Neural cell (in vitro differentiated cells): ENCODE data around the gene RAC2. TPM values are rescaled to one million over a fixed set of nuclear protein-coding genes. Genes with fewer than 3 reads are reported as not detected.

Experiments
- H2AFZ ChIP-seq: fragments of 200-600, 300-800 bp; sonication (generic), shearing (Covaris generic); 2 replicates; pipeline ENCODE4 v1.6.0; 2014; ENCODE audit warnings: low read depth, mild to moderate bottlenecking, antibody characterized with exemption, low read length, moderate library complexity
- H3F3A ChIP-seq: fragments of 200-600 bp; shearing (Covaris generic); 2 replicates; pipeline ENCODE4 v1.6.1; 2016; ENCODE audit warnings: mild to moderate bottlenecking, moderate library complexity, mixed read lengths, antibody characterized with exemption, low read length; ENCODE audit not compliant: insufficient read depth, poor library complexity, severe bottlenecking
- H3K27ac ChIP-seq: fragments of 200-600, 300-800 bp; sonication (generic), shearing (Covaris generic); 2 replicates; pipeline ENCODE4 v1.5.1; 2014; ENCODE audit warnings: mild to moderate bottlenecking, low read length, moderate library complexity
- H3K27me3 ChIP-seq: fragments of 300-800, 200-600 bp; sonication (generic), shearing (Covaris generic); 2 replicates; pipeline ENCODE4 v1.6.0; 2014; ENCODE audit warnings: mild to moderate bottlenecking, low read depth, low read length, moderate library complexity; ENCODE audit not compliant: insufficient read depth
- H3K36me3 ChIP-seq: fragments of 300-800, 200-600 bp; sonication (generic), shearing (Covaris generic); 2 replicates; pipeline ENCODE4 v1.5.1; 2014; ENCODE audit warnings: mild to moderate bottlenecking, antibody characterized with exemption, low read length, moderate library complexity; ENCODE audit not compliant: insufficient read depth
- H3K4me2 ChIP-seq: fragments of 300-800, 200-600 bp; sonication (generic), shearing (Covaris generic); 2 replicates; pipeline ENCODE4 v1.6.0; 2014; ENCODE audit warnings: mild to moderate bottlenecking, low read length
- H3K4me3 ChIP-seq: fragments of 300-800, 200-600 bp; sonication (generic), shearing (Covaris generic); 2 replicates; pipeline ENCODE4 v1.5.1; 2014; ENCODE audit warnings: mild to moderate bottlenecking, low read length, moderate library complexity
- H3K79me2 ChIP-seq: fragments of 200-600 bp; shearing (Covaris generic); replicated peaks from 2 replicates; pipeline ENCODE4 v1.6.0; 2014; ENCODE audit warnings: mild to moderate bottlenecking, low read length, moderate library complexity; ENCODE audit not compliant: insufficient read depth
- H3K9ac ChIP-seq: fragments of 300-800, 200-600 bp; sonication (generic), shearing (Covaris generic); 2 replicates; pipeline ENCODE4 v1.6.1; 2016; ENCODE audit warnings: mild to moderate bottlenecking, low read length, mixed read lengths
- H3K9me2 ChIP-seq: fragments of 200-600 bp; shearing (Covaris generic); 2 replicates; pipeline ENCODE4 v1.6.1; 2016; ENCODE audit warnings: mild to moderate bottlenecking, low read length, mixed read lengths; ENCODE audit not compliant: insufficient read depth
- H3K9me3 ChIP-seq: fragments of 200-600, 300-800 bp; sonication (generic), shearing (Covaris generic); 2 replicates; pipeline ENCODE4 v1.6.1; 2016; ENCODE audit warnings: mild to moderate bottlenecking, mixed run types, low read length, moderate library complexity, mixed read lengths
- H4K20me1 ChIP-seq: fragments of 200-600 bp; shearing (Covaris generic); 2 replicates; pipeline ENCODE4 v1.6.1; 2016; ENCODE audit warnings: mild to moderate bottlenecking, mixed run types; ENCODE audit not compliant: insufficient read depth
- CTCF ChIP-seq: fragments of 450-650 bp; IDR thresholded peaks from 2 replicates; pipeline ENCODE4 v1.5.1; 2014; ENCODE audit warnings: antibody characterized with exemption, mild to moderate bottlenecking, moderate library complexity; ENCODE audit not compliant: poor library complexity, severe bottlenecking
- EP300 ChIP-seq: fragments of 450-650 bp; conservative IDR thresholded peaks from 2 replicates; pipeline ENCODE4 v1.6.1; 2014; ENCODE audit warnings: antibody characterized with exemption, mild to moderate bottlenecking, moderate library complexity; ENCODE audit not compliant: poor library complexity, severe bottlenecking
- EZH2 ChIP-seq: fragments of 200-600, 300-800 bp; shearing (Covaris generic), sonication (generic); IDR thresholded peaks from 2 replicates; pipeline ENCODE4 v1.6.1; 2014; ENCODE audit warnings: antibody characterized with exemption, low read length, borderline replicate concordance, mild to moderate bottlenecking; ENCODE audit not compliant: insufficient read depth, poor library complexity, severe bottlenecking
- MXI1 ChIP-seq: fragments of 450-650 bp; conservative IDR thresholded peaks from 2 replicates; pipeline ENCODE4 v1.6.1; 2014; ENCODE audit warnings: antibody characterized with exemption, mild to moderate bottlenecking; ENCODE audit not compliant: poor library complexity, severe bottlenecking
- POLR2AphosphoS5 ChIP-seq: IDR thresholded peaks from 2 replicates; pipeline ENCODE4 v1.6.1; 2012
- RAD21 ChIP-seq: fragments of 450-650 bp; conservative IDR thresholded peaks from 2 replicates; pipeline ENCODE4 v1.6.1; 2014; ENCODE audit warnings: antibody characterized with exemption, mild to moderate bottlenecking, moderate library complexity
- REST ChIP-seq: IDR thresholded peaks from 2 replicates; pipeline ENCODE4 v1.6.1; 2012; ENCODE audit warnings: borderline replicate concordance
- SMC3 ChIP-seq: fragments of 450-650 bp; conservative IDR thresholded peaks from 2 replicates; pipeline ENCODE4 v1.6.1; 2014; ENCODE audit warnings: antibody characterized with exemption, mild to moderate bottlenecking, moderate library complexity; ENCODE audit not compliant: poor library complexity
- TAF1 ChIP-seq: IDR thresholded peaks from 2 replicates; pipeline ENCODE4 v1.6.1; 2012; ENCODE audit warnings: low read depth
- polyA plus RNA-seq: library from polyadenylated mRNA; depleted of rRNA; stranded (reverse); fragments of >200 nt; gene quantifications from 2 replicates; pipeline ENCODE4 v1.2.3, GENCODE V29; 2014

RAC2 gene
- polyA plus RNA-seq, 1 donor from 2014 or later, result not detected

- Histone ChIP-seq H3K79me2 (no peaks in the 10 kb centered on the region), H3K27me3 (no peaks in the 10 kb centered on the region)
Observed at GRCh38 chr22:37185646-37186227, 58.3 kb downstream of the RAC2 start.

More at GRCh38 chr22:37185646-37186227, 58.3 kb downstream of the RAC2 start:
- H3K9me2 ChIP-seq, result no peaks in the 10 kb centered on the region
- H3K4me2 ChIP-seq, result no peak overlapping the region
- no peak overlapping the region for H3K27ac ChIP-seq
- no peaks in the 10 kb centered on the region for H3F3A ChIP-seq
- no peak overlapping the region for H3K9ac ChIP-seq
- no peaks in the 10 kb centered on the region for H3K9me3 ChIP-seq
- H3K36me3 ChIP-seq, result no peaks in the 10 kb centered on the region
- H4K20me1 ChIP-seq, result no peaks in the 10 kb centered on the region
- no peak overlapping the region for H3K4me3 ChIP-seq
- TF ChIP-seq RAD21, result no peak
- no peak for TF ChIP-seq TAF1
- TF ChIP-seq CTCF, result no peak
- no peak for TF ChIP-seq EP300
- no peak for TF ChIP-seq SMC3
- no peak for TF ChIP-seq REST
- TF ChIP-seq POLR2AphosphoS5, result no peak
- TF ChIP-seq MXI1, result no peak
- TF ChIP-seq EZH2, result no peak
- H2AFZ ChIP-seq, result no peak overlapping the region
